SK-N-MC (cell line): ENCODE results near the gene DNPEP.

Source experiments
- EZH2 ChIP-seq: fragments of 200-600 bp; sonication (generic); IDR thresholded peaks from one replicate; pipeline ENCODE4 v1.6.1; 2017; ENCODE audit warnings: antibody characterized with exemption
- POLR2AphosphoS5 ChIP-seq: IDR thresholded peaks from 2 replicates; pipeline ENCODE4 v1.6.1; 2012; ENCODE audit warnings: mild to moderate bottlenecking, low read depth, low read length, borderline replicate concordance

DNA sequence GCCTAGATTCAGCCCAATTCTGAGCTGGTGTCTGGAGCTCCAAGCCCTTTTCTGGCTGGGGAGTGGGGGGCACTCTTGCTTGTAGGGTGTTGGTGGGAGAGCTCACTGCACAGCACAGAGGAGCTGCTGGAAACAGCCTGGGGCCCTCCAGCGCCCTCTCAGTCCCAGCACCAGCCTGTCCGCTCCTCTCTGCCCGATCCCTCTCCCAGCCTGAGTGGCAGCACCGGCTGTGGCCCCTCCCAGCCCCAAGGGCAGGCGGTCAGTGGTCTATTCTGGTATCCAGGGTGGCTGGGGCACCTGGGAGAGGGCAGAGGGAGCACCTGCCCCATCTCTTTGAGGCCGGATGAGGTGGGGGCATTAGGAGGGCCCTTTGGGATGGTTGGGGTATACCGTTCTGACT lies 17.2 kb upstream of the DNPEP start:
- TF ChIP-seq EZH2: no peak
- TF ChIP-seq POLR2AphosphoS5: no peak
